ENCODE measurements around the gene BCL11B. TPM values are rescaled to one million over a fixed set of nuclear protein-coding genes. Genes with fewer than 3 reads are reported as not detected.

Gene BCL11B
- total and polyA plus RNA-seq, 2 donors, result 0.27 to 1.3 TPM

GRCh38 chr14:99214701-99215100 lies 57.3 kb downstream of the BCL11B start:
- Histone ChIP-seq H3K4me3 (ENCODE audit: low read depth, low read length) (no peak overlapping the region), H3K4me1 (ENCODE audit: insufficient read depth) (no peaks in the 10 kb centered on the region), H3K36me3 (ENCODE audit: insufficient read depth) (no peaks in the 10 kb centered on the region), H3K27ac (ENCODE audit: low read depth) (no peak overlapping the region)
- DNase-seq (ENCODE audit: extremely low spot score), result no peak
- WGBS, result 76% methylated on average over 7 of the region's 7 CpGs

- WGBS, result 74% methylated on average over 12 of the region's 12 CpGs
- H3K4me1 ChIP-seq (ENCODE audit: insufficient read depth), result no peaks in the 10 kb centered on the region
- H3K27ac ChIP-seq (ENCODE audit: low read depth), result no peak overlapping the region
- H3K36me3 ChIP-seq (ENCODE audit: insufficient read depth), result no peaks in the 10 kb centered on the region
- H3K4me3 ChIP-seq (ENCODE audit: low read depth, low read length), result no peak overlapping the region
- DNase-seq (ENCODE audit: extremely low spot score), result no peak
Measured at GRCh38 chr14:99213527-99213971, 58.4 kb downstream of the BCL11B start.

DNA sequence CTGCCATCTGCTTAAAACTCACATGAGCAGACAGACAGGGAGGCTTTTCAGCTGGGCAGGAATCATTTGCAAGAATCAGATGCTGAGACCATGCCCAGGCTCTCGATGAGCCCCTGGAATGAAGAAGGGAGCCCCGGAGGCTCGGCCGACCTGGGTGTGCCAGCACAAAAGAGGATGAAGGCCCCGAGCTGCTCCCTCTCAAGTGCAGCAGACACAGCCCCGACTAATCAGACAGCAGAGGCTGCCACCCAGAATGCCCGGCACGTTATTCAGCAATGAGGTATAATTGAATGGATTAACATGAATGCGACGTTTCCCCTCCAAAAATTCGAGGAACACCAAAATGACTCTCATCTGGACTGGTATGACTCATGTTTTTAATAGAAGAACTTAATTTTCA lies 58.9 kb downstream of the BCL11B start:
- Histone ChIP-seq H3K4me3 (ENCODE audit: low read depth, low read length) (no peak overlapping the region), H3K4me1 (ENCODE audit: insufficient read depth) (no peaks in the 10 kb centered on the region), H3K27ac (ENCODE audit: low read depth) (no peak overlapping the region), H3K36me3 (ENCODE audit: insufficient read depth) (no peaks in the 10 kb centered on the region)
- WGBS, result 85% methylated on average over 11 of the region's 11 CpGs
- no peak for DNase-seq (ENCODE audit: extremely low spot score)

GRCh38 chr14:99212646-99213045 lies 59.4 kb downstream of the BCL11B start:
- Histone ChIP-seq H3K36me3 (ENCODE audit: insufficient read depth) (no peaks in the 10 kb centered on the region), H3K4me1 (ENCODE audit: insufficient read depth) (no peaks in the 10 kb centered on the region), H3K4me3 (ENCODE audit: low read depth, low read length) (no peak overlapping the region), H3K27ac (ENCODE audit: low read depth) (no peak overlapping the region)
- 88% methylated on average over 3 of the region's 3 CpGs for WGBS
- DNase-seq (ENCODE audit: extremely low spot score), result no peak

- H3K4me3 ChIP-seq (ENCODE audit: low read depth, low read length), result no peak overlapping the region
- no peak overlapping the region for H3K27ac ChIP-seq (ENCODE audit: low read depth)
- H3K4me1 ChIP-seq (ENCODE audit: insufficient read depth), result no peaks in the 10 kb centered on the region
- DNase-seq (ENCODE audit: extremely low spot score), result no peak
- H3K36me3 ChIP-seq (ENCODE audit: insufficient read depth), result no peaks in the 10 kb centered on the region
- 90% methylated on average over 7 of the region's 7 CpGs for WGBS
Measured at GRCh38 chr14:99212199-99212598, 59.8 kb downstream of the BCL11B start.

- WGBS, result 79% methylated on average over 9 of the region's 9 CpGs
Measured at GRCh38 chr14:99211410-99211809, 60.6 kb downstream of the BCL11B start.

GRCh38 chr14:99210333-99210732 lies 61.7 kb downstream of the BCL11B start:
- DNase-seq (ENCODE audit: extremely low spot score), result no peak
- no peaks in the 10 kb centered on the region for H3K36me3 ChIP-seq (ENCODE audit: insufficient read depth)
- H3K4me1 ChIP-seq (ENCODE audit: insufficient read depth), result no peaks in the 10 kb centered on the region
- 59% methylated on average over 8 of the region's 8 CpGs for WGBS
- H3K27ac ChIP-seq (ENCODE audit: low read depth), result no peak overlapping the region
- no peak overlapping the region for H3K4me3 ChIP-seq (ENCODE audit: low read depth, low read length)

More at GRCh38 chr14:99211410-99211809, 60.6 kb downstream of the BCL11B start:
- Histone ChIP-seq H3K4me3 (ENCODE audit: low read depth, low read length) (no peak overlapping the region), H3K4me1 (ENCODE audit: insufficient read depth) (no peaks in the 10 kb centered on the region), H3K36me3 (ENCODE audit: insufficient read depth) (no peaks in the 10 kb centered on the region), H3K27ac (ENCODE audit: low read depth) (no peak overlapping the region)
- DNase-seq (ENCODE audit: extremely low spot score), result no peak

DNA sequence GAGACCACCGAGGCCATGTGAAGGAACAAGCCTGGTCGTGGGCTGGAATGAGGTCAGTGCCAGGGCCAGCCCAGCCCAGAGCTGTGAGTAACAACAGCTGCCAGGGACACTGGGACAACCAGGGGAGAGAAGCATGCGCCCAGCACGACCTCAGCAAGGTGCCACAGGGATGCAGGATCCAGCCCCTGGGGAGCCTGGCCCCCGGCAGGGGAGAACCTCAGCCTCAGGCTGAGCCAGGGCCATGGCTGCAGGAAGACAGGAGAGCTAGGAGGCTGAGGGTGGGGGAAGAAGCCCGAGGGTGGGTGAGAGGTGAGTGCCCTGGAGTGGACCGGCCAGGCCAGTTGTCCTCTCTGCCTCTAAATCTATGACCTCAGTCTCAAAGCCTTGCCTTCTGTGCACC lies 62.6 kb downstream of the BCL11B start:
- DNase-seq (ENCODE audit: extremely low spot score), result no peak
- H3K27ac ChIP-seq (ENCODE audit: low read depth), result no peak overlapping the region
- no peaks in the 10 kb centered on the region for H3K36me3 ChIP-seq (ENCODE audit: insufficient read depth)
- H3K4me1 ChIP-seq (ENCODE audit: insufficient read depth), result no peaks in the 10 kb centered on the region
- WGBS, result 88% methylated on average over 7 of the region's 7 CpGs
- no peak overlapping the region for H3K4me3 ChIP-seq (ENCODE audit: low read depth, low read length)

DNA sequence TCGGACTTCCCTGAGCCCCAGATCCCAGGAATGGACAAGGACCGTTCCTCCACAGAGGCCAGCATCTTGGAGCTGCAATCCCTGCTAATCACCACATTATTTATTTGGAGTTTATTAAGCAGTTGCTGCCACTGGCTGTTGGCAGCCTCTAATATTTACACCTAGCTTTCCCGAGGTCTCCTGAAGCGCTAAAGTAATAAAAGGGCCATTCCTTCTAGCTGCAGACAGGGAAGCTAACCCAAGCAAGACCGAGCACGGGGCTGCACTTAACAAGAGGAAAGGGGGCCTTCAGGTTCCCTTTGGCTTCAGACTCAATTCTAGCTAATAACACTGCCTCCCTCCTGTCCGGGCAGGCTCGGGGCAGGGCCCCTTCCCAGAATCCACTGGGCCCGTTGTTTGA lies 63.7 kb downstream of the BCL11B start:
- WGBS, result 76% methylated on average over 9 of the region's 9 CpGs
- DNase-seq (ENCODE audit: extremely low spot score), result no peak

DNA sequence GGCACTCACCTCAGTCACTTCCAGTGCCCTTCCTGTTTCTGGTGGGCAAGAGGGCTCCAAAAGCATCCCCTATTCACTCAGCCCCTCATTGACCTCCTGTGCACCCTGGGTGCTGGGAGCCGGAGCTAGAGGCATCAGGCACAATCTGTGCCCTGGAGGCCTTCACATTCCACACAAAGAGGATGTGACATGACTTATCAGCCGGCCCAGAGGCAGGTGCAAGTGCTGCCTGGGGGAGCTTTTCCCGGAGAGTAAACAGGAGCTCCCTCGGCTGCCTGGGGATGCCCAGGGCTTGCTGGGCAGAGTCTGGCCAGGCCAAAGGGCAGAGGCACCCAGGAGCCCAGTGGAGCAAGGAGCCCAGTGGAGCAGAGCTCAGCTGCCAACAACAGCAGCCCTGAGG lies 64.5 kb downstream of the BCL11B start:
- H3K4me1 ChIP-seq (ENCODE audit: insufficient read depth), result no peaks in the 10 kb centered on the region

More for the DNA sequence above, 63.7 kb downstream of the BCL11B start:
- H3K4me1 ChIP-seq (ENCODE audit: insufficient read depth), result no peaks in the 10 kb centered on the region
- H3K27ac ChIP-seq (ENCODE audit: low read depth), result no peak overlapping the region
- H3K36me3 ChIP-seq (ENCODE audit: insufficient read depth), result no peaks in the 10 kb centered on the region
- no peak overlapping the region for H3K4me3 ChIP-seq (ENCODE audit: low read depth, low read length)

GRCh38 chr14:99206090-99206489 lies 65.9 kb downstream of the BCL11B start:
- DNase-seq (ENCODE audit: extremely low spot score), result no peak
- 91% methylated on average over 4 of the region's 4 CpGs for WGBS
- H3K36me3 ChIP-seq (ENCODE audit: insufficient read depth), result no peaks in the 10 kb centered on the region
- H3K4me3 ChIP-seq (ENCODE audit: low read depth, low read length), result no peak overlapping the region
- H3K4me1 ChIP-seq (ENCODE audit: insufficient read depth), result no peaks in the 10 kb centered on the region
- H3K27ac ChIP-seq (ENCODE audit: low read depth), result no peak overlapping the region

More for the DNA sequence above, 64.5 kb downstream of the BCL11B start:
- no peak for DNase-seq (ENCODE audit: extremely low spot score)
- 75% methylated on average over 4 of the region's 4 CpGs for WGBS
- no peaks in the 10 kb centered on the region for H3K36me3 ChIP-seq (ENCODE audit: insufficient read depth)
- no peak overlapping the region for H3K4me3 ChIP-seq (ENCODE audit: low read depth, low read length)
- H3K27ac ChIP-seq (ENCODE audit: low read depth), result no peak overlapping the region

- no peak for DNase-seq (ENCODE audit: extremely low spot score)
- Histone ChIP-seq H3K27ac (ENCODE audit: low read depth) (no peak overlapping the region), H3K4me3 (ENCODE audit: low read depth, low read length) (no peak overlapping the region), H3K36me3 (ENCODE audit: insufficient read depth) (no peaks in the 10 kb centered on the region), H3K4me1 (ENCODE audit: insufficient read depth) (no peaks in the 10 kb centered on the region)
- 86% methylated on average over 17 of the region's 17 CpGs for WGBS
Measured at GRCh38 chr14:99205086-99205688, 66.8 kb downstream of the BCL11B start.

DNA sequence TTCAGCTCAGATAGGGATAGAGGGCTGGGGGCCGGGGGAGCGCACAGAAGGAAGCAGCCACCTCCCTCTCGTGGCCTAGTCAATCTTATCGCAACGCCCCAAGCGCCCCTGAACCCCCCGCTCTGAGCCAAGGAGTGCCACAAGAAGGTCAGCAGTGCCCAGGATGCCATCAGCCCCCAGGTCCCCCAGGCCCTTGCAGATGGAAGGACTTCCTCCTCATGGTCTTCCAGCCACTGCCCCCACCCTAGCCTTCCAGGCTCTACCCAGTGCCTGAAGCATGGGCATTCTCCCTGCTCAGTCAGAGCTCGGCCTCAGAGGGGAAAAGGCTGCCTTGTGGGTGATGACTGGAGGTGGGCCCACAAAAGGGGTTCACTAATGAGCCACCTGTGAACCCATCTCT lies 68.2 kb downstream of the BCL11B start:
- H3K4me1 ChIP-seq (ENCODE audit: insufficient read depth), result no peaks in the 10 kb centered on the region
- 94% methylated on average over 8 of the region's 8 CpGs for WGBS
- H3K27ac ChIP-seq (ENCODE audit: low read depth), result no peak overlapping the region
- DNase-seq (ENCODE audit: extremely low spot score), result no peak
- H3K4me3 ChIP-seq (ENCODE audit: low read depth, low read length), result no peak overlapping the region
- no peaks in the 10 kb centered on the region for H3K36me3 ChIP-seq (ENCODE audit: insufficient read depth)

DNA sequence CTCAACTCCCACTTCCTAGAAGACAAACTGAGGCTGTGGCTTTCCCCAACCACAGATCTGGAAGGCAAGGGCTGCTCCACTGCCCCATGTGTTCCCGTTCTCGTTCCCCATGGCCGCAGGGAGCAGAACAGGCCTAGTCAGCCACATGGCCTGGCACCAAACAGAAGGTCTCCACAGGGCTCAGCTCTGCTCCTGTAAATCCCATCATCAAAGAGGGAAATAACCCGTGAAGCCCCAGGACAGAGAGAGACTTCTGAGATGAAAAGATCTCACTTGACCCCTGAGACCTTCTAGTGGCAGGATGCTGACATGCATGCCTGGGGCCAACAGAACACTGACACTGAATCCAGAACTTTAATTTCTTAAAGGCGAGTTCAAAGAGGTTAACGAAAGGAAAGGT lies 68.9 kb downstream of the BCL11B start:
- H3K4me1 ChIP-seq (ENCODE audit: insufficient read depth), result no peaks in the 10 kb centered on the region
- H3K36me3 ChIP-seq (ENCODE audit: insufficient read depth), result no peaks in the 10 kb centered on the region
- no peak overlapping the region for H3K4me3 ChIP-seq (ENCODE audit: low read depth, low read length)
- 88% methylated on average over 6 of the region's 6 CpGs for WGBS
- H3K27ac ChIP-seq (ENCODE audit: low read depth), result no peak overlapping the region
- DNase-seq (ENCODE audit: extremely low spot score), result no peak

DNA sequence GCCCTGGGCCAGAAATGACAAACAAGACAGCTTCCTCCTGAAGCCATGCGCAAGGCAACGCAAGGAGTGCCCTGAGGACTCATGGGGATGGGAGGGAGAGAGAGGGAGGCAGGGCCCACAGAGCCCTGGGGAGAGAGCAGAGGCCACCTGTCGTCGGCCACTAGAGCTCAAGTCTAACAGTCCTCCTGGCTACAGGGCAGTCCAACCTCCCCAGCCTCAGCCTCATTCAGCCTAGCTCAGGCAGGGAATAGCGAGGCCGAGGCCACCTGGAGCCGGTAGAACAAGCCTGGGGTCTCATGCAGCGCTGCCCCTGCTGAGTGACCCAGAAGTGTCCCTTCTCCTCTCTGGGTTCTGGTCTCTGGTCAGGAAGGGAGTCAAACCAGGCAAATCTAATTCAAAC lies 69.5 kb downstream of the BCL11B start:
- Histone ChIP-seq H3K4me3 (ENCODE audit: low read depth, low read length) (no peak overlapping the region), H3K27ac (ENCODE audit: low read depth) (no peak overlapping the region), H3K36me3 (ENCODE audit: insufficient read depth) (no peaks in the 10 kb centered on the region), H3K4me1 (ENCODE audit: insufficient read depth) (no peaks in the 10 kb centered on the region)
- WGBS, result 92% methylated on average over 8 of the region's 8 CpGs
- DNase-seq (ENCODE audit: extremely low spot score), result no peak
